Epithelial cell of proximal tubule (primary cell): ENCODE data around the gene SLCO4A1. TPM values are rescaled to one million over a fixed set of nuclear protein-coding genes. Genes with fewer than 3 reads are reported as not detected.

Experiments
- DNase-seq: peaks from one replicate; pipeline ENCODE4 v3.0.0-alpha.2; 2011; ENCODE audit warnings: low read depth
- H3K4me3 ChIP-seq: 2 replicates; pipeline ENCODE4 v1.5.1; 2011; ENCODE audit warnings: low read depth, mild to moderate bottlenecking, low read length
- total RNA-seq: library from RNA; depleted of rRNA; stranded (reverse); fragments of >200 nt; gene quantifications from 2 replicates; pipeline ENCODE4 v1.2.3, GENCODE V29; 2015
- TF ChIP-seq, protein P1 (sequence below): conservative IDR thresholded peaks from 2 replicates; pipeline ENCODE4 v1.5.1; 2012; ENCODE audit warnings: low read depth, mild to moderate bottlenecking, low read length

The SLCO4A1 gene
- total RNA-seq, 1 donor from 2014 or later = 57.3 TPM

GRCh38 chr20:62651285-62652021, 9.2 kb downstream of the SLCO4A1 start:
- DNase-seq = no peak
- TF ChIP-seq, protein P1, sequence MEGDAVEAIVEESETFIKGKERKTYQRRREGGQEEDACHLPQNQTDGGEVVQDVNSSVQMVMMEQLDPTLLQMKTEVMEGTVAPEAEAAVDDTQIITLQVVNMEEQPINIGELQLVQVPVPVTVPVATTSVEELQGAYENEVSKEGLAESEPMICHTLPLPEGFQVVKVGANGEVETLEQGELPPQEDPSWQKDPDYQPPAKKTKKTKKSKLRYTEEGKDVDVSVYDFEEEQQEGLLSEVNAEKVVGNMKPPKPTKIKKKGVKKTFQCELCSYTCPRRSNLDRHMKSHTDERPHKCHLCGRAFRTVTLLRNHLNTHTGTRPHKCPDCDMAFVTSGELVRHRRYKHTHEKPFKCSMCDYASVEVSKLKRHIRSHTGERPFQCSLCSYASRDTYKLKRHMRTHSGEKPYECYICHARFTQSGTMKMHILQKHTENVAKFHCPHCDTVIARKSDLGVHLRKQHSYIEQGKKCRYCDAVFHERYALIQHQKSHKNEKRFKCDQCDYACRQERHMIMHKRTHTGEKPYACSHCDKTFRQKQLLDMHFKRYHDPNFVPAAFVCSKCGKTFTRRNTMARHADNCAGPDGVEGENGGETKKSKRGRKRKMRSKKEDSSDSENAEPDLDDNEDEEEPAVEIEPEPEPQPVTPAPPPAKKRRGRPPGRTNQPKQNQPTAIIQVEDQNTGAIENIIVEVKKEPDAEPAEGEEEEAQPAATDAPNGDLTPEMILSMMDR = no peak
- no peak overlapping the region for H3K4me3 ChIP-seq

DNA sequence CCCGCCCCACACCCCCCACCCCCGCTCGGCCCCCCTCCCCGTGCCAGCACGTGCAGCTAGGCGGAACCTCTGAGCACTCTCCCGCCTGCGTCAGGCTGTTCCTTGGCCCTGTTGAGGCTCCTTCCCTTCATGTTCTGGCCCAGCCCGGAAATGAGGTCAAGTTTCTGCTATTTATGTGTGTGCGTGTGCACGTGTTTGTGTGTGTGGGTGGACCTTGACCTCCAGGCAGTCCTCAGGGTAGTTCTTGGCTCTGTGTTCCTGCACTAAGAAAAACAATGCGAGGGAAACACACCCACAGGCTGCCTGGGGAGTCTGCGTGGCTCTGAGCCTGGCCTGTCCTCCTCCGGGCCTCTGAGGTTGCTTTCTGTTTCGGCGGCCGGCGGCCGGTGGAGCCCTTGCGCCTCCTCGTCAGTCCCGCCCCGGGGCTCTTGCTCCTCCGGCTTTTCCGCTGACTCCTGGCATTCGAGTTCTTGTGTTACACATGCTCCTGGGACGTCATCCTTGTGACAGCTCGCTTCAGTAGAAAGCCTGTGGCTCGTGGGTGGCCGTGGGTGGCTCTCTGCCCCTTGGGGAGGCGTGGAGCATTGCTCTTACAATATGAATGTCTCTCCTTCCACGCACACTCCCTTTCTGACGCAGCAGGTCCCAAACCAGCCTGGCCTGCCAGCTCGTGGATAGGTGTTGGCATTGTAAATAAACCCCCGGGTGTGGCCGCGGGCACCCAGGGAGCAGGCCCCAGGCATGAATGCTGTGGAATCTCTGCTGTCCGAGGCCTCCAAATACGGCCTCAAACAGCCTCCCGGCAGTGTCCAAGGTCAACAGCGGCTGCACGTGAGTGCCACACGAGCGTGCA, 10.0 kb downstream of the SLCO4A1 start:
- DNase-seq = peak; percentile 95
- TF ChIP-seq, protein P1 = no peak
- H3K4me3 ChIP-seq = peak overlapping the region; percentile 28

- DNase-seq = no peak
- peak overlapping the region; percentile 28 for H3K4me3 ChIP-seq
- TF ChIP-seq, protein P1 = no peak
These were observed 10.6 kb downstream of the SLCO4A1 start for GRCh38 chr20:62652894-62653305.

DNA sequence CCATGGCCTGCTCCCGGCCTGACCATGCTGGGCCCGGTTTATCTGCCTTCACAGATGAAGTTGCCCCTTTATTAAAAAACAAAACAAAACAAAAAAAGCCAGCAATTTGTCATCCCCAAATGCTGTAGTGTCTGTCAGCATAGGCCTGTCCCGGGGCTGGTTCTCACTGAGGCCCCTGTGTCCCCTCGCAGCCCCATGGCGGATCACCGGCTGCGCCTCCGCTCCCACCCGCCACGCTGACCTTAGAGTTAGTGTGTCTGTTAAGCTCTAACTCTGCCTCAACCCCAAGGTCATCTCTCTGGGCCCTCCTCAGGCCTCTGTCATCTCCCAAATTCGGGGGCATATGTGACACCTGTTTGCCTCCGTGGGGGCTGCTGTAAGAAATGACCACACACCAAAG, 11.1 kb downstream of the SLCO4A1 start:
- TF ChIP-seq, protein P1 = no peak
- no peak for DNase-seq
- H3K4me3 ChIP-seq = no peak overlapping the region

- TF ChIP-seq, protein P1 = no peak
- no peak overlapping the region for H3K4me3 ChIP-seq
- DNase-seq = no peak
These were observed 11.8 kb downstream of the SLCO4A1 start for GRCh38 chr20:62653951-62654685.

- no peak overlapping the region for H3K4me3 ChIP-seq
- TF ChIP-seq, protein P1 = no peak
- DNase-seq = no peak
These were observed 13.2 kb downstream of the SLCO4A1 start for GRCh38 chr20:62655282-62656196.
